ENCODE results near the gene ACKR1. TPM values are rescaled to one million over a fixed set of nuclear protein-coding genes. Genes with fewer than 3 reads are reported as not detected.

Gene ACKR1
- not detected for polyA plus RNA-seq

DNA sequence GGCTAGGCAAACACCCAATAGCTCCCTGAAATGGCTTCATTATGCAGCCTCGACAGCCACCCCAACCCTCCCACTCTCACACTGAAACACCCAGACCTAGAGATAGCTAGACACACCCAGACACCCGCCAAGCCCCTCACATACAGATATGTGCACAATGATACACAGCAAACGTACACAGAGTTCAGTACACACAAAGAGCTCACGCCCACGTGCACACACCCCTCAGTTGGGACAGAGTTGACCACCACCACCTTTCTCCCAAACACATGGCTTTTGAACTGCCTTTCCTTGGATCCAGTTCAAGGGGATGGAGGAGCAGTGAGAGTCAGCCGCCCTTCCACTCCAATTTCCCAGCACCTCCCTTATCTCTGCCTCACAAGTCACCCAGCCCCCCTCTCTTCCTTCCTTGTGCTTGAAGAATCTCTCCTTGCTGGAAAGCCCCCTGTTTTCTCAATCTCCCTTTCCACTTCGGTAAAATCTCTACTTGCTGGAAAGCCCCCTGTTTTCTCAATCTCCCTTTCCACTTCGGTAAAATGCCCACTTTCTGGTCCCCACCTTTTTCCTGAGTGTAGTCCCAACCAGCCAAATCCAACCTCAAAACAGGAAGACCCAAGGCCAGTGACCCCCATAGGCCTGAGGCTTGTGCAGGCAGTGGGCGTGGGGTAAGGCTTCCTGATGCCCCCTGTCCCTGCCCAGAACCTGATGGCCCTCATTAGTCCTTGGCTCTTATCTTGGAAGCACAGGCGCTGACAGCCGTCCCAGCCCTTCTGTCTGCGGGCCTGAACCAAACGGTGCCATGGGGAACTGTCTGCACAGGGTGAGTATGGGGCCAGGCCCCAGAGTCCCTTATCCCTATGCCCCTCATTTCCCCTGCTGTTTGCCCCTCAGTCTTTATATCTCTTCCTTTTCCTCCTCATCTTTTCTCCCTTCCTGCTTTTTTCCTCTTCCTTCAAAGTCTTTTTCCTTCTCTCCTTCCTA lies at the start of gene ACKR1:
Gene ACKR1 (plus strand): TSS at position 715 of the 981 bp plus-strand sequence. CDS start 85 bp downstream, at position 800.
- Mint-ChIP-seq H3K27me3 (peaks cover 59% of the 10 kb centered on the region), H3K9me3 (peaks cover 0 to 2% (median 0%) of the 10 kb centered on the region in 3 donors), H3K4me3 (no peak within 1 kb of the TSS), H3K27ac (peak within 1 kb of the TSS in 2 of 3 donors; percentile 18 to 65), H3K4me1 (peaks cover 0 to 8% (median 6%) of the 10 kb centered on the region in 3 donors), H3K36me3 (no peaks in the 10 kb centered on the region)

GRCh38 chr1:159161001-159161718 lies 43.5 kb upstream of the ACKR1 start:
- H3K27ac Mint-ChIP-seq, result no peak overlapping the region
- H3K9me3 Mint-ChIP-seq, result no peaks in the 10 kb centered on the region
- H3K36me3 Mint-ChIP-seq, result peaks cover 4% of the 10 kb centered on the region
- peak overlapping the region in 1 of 4 donors; percentile 1 for H3K4me3 Mint-ChIP-seq
- H3K27me3 Mint-ChIP-seq, result peaks cover 2% of the 10 kb centered on the region
- H3K4me1 Mint-ChIP-seq, result peaks cover 4 to 12% (median 5%) of the 10 kb centered on the region in 3 donors

- peaks cover 4% of the 10 kb centered on the region for H3K27me3 Mint-ChIP-seq
- peaks cover 5 to 12% (median 6%) of the 10 kb centered on the region in 3 donors for H3K4me1 Mint-ChIP-seq
- H3K4me3 Mint-ChIP-seq, result no peak overlapping the region
- peaks cover 4% of the 10 kb centered on the region for H3K36me3 Mint-ChIP-seq
- H3K9me3 Mint-ChIP-seq, result no peaks in the 10 kb centered on the region
- H3K27ac Mint-ChIP-seq, result no peak overlapping the region
These were observed 43.0 kb upstream of the ACKR1 start for GRCh38 chr1:159161719-159162026.

DNA sequence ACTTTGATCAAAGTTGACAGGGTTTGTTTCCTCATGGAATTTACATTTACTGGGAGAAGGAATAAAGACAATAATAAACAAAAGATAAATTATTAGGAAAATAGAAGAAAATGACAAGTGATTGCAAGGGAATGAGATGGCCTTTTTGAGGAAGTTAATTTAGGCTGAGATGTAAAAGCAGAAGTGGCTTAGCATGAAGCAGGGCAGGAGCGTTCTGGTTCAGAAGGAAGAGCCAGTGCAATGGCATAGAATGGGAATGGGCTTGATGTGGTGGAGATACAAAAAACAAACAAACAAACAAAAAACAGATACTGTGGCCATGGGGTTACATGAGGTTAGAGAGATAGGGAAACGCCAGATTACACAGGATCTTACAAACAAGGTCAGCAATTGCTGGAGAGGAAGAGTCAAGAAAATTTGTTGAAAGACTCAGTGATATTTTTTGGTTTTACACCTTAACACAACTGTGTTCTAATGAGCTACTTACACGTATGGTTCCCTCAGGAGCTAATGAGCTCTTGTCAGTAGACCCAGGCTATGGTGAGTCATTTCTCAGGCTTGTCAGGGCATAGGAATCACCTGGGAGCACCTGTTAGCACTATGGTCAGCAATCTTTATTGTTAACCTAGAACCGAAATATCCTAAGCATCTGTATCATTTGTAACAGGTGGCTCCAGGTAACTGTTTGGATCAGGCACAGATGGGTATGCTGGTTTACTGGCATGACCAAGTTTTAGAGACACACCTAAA lies 42.0 kb upstream of the ACKR1 start:
- peaks cover 3% of the 10 kb centered on the region for H3K36me3 Mint-ChIP-seq
- H3K27ac Mint-ChIP-seq, result no peak overlapping the region
- no peak overlapping the region for H3K4me3 Mint-ChIP-seq
- no peaks in the 10 kb centered on the region for H3K9me3 Mint-ChIP-seq
- peaks cover 5 to 12% (median 6%) of the 10 kb centered on the region in 3 donors for H3K4me1 Mint-ChIP-seq
- peaks cover 4% of the 10 kb centered on the region for H3K27me3 Mint-ChIP-seq

DNA sequence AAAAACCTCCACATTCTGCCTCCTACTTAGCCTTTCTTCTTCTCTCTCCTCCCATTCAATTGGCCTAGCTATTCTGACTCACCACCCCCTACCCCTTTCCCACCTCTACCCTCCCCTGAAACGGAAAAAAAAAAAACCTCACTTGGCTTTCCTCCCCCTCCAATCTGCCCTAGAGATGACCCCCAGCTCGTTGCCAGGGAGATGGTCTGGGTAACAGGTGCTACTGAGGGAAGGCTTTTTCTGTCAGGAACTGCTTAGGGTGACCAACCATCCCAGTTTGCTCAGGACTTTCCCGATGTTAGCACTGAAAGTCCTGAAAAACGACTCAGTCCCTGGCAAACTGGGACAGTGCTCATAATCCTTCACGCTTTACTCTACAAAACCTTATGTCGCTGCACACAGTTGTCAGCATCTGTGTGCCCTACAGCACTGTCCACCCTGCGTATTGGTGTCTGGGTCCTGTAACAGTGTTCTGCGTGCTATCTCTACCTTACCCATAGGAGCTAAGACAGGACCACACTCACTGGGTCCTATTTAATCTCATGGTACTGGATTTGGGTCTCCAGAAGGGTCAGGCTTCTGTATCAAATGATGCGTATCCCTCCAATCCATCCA lies 41.0 kb upstream of the ACKR1 start:
- peaks cover 3% of the 10 kb centered on the region for H3K36me3 Mint-ChIP-seq
- H3K4me3 Mint-ChIP-seq, result peak overlapping the region in 2 of 4 donors; percentile 7 to 11
- H3K27ac Mint-ChIP-seq, result no peak overlapping the region
- H3K27me3 Mint-ChIP-seq, result peaks cover 4% of the 10 kb centered on the region
- H3K4me1 Mint-ChIP-seq, result peaks cover 5 to 12% (median 6%) of the 10 kb centered on the region in 3 donors
- no peaks in the 10 kb centered on the region for H3K9me3 Mint-ChIP-seq

GRCh38 chr1:159168043-159168442 lies 36.6 kb upstream of the ACKR1 start:
- no peak overlapping the region for H3K4me3 Mint-ChIP-seq
- H3K27ac Mint-ChIP-seq, result no peak overlapping the region
- no peaks in the 10 kb centered on the region for H3K36me3 Mint-ChIP-seq
- H3K9me3 Mint-ChIP-seq, result peaks cover 0 to 3% (median 0%) of the 10 kb centered on the region in 3 donors
- H3K27me3 Mint-ChIP-seq, result peaks cover 20% of the 10 kb centered on the region
- peaks cover 4 to 5% (median 4%) of the 10 kb centered on the region in 3 donors for H3K4me1 Mint-ChIP-seq

DNA sequence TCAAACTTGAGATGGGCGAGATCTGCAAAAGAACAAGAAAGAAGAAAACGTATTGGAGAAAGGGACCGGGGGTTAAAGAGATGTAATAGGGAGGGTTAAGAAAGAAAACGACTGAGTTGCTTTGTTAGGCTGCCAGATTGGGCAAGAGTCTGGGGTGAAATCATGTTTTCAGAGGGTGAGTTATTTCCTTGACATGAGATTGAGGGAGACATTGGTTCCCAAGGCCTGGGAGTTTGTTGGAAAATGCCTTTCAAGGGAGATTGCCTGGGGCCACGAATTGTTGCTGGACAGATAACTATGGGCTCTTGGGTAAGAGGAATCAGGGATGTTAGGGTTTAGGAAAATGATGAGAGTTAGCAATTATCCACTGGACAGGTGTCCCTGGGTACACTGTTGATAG lies 34.0 kb upstream of the ACKR1 start:
- peaks cover 4 to 6% (median 5%) of the 10 kb centered on the region in 3 donors for H3K4me1 Mint-ChIP-seq
- H3K27ac Mint-ChIP-seq, result no peak overlapping the region
- peak overlapping the region in 2 of 4 donors; percentile 1 to 15 for H3K4me3 Mint-ChIP-seq
- peaks cover 26% of the 10 kb centered on the region for H3K27me3 Mint-ChIP-seq
- H3K36me3 Mint-ChIP-seq, result peaks cover 6% of the 10 kb centered on the region
- peaks cover 0 to 4% (median 0%) of the 10 kb centered on the region in 3 donors for H3K9me3 Mint-ChIP-seq

DNA sequence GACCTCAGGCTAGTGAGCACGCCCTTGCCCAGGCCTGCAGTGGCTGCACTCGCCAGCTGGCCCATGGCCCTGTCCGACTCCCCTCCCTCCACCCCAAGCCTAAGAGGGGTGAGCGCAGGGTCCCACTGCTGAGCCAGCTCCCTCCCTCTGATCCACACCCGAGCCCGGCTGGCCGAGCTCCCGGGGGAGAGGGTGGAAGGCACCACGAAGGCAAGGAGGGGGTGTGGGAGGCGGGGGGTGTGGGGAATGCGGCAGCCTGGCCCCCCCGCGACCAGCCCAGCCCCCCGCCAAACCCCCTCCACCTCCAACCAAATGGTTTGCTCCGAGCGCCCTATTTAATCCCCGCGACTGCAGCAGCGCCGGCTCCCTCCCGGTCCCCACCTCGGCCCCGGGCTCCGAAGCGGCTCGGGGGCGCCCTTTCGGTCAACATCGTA lies 33.4 kb upstream of the ACKR1 start, which contains the start of gene CADM3:
Gene CADM3 (plus strand): TSS at position 362 of the 434 bp plus-strand sequence. CDS start 151 bp downstream, outside the sequence.
- Mint-ChIP-seq H3K36me3 (peaks cover 6% of the 10 kb centered on the region), H3K27me3 (peaks cover 26% of the 10 kb centered on the region), H3K9me3 (peaks cover 0 to 4% (median 0%) of the 10 kb centered on the region in 3 donors), H3K4me3 (peak within 1 kb of the TSS; percentile 19 to 91 (median 55)), H3K4me1 (peaks cover 4 to 6% (median 5%) of the 10 kb centered on the region in 3 donors), H3K27ac (no peak within 1 kb of the TSS)

- Mint-ChIP-seq H3K27me3 (peaks cover 24% of the 10 kb centered on the region), H3K36me3 (peaks cover 6% of the 10 kb centered on the region), H3K4me3 (peak overlapping the region; percentile 19 to 91 (median 55)), H3K27ac (no peak overlapping the region), H3K4me1 (peaks cover 4 to 5% (median 5%) of the 10 kb centered on the region in 3 donors), H3K9me3 (peaks cover 0 to 4% (median 0%) of the 10 kb centered on the region in 3 donors)
These were observed 32.8 kb upstream of the ACKR1 start for GRCh38 chr1:159171688-159172501.

GRCh38 chr1:159172614-159173291 lies 31.9 kb upstream of the ACKR1 start:
- peaks cover 0 to 4% (median 0%) of the 10 kb centered on the region in 3 donors for H3K9me3 Mint-ChIP-seq
- H3K4me3 Mint-ChIP-seq, result peak overlapping the region in 2 of 4 donors; percentile 79
- peaks cover 6% of the 10 kb centered on the region for H3K36me3 Mint-ChIP-seq
- peaks cover 4 to 5% (median 5%) of the 10 kb centered on the region in 3 donors for H3K4me1 Mint-ChIP-seq
- H3K27me3 Mint-ChIP-seq, result peaks cover 24% of the 10 kb centered on the region
- no peak overlapping the region for H3K27ac Mint-ChIP-seq

- Mint-ChIP-seq H3K27me3 (peaks cover 24% of the 10 kb centered on the region), H3K4me3 (peak overlapping the region in 2 of 4 donors; percentile 73 to 79), H3K36me3 (peaks cover 6% of the 10 kb centered on the region), H3K9me3 (peaks cover 0 to 4% (median 0%) of the 10 kb centered on the region in 3 donors), H3K4me1 (peaks cover 4 to 5% (median 5%) of the 10 kb centered on the region in 3 donors), H3K27ac (no peak overlapping the region)
These were observed 31.4 kb upstream of the ACKR1 start for GRCh38 chr1:159173320-159173719.

DNA sequence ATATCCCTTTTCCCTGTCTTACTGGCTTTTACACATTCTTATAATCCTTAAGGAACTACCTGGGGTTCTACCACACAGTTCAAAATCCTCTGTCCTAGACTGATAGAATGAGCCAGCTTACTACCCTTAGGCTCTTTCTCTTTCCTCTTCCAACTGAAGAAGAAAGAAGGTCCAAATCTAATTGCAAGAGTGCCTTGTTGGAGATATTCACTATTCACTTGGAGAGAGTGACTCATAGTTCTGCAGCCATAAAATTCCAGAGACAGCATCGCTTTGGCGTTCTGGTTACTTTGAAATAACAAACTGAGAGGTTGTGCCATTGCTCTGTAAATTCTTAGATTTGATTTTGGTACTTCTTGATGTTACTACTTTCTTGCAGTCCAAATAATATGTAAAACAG lies 29.1 kb upstream of the ACKR1 start:
- H3K36me3 Mint-ChIP-seq, result peaks cover 6% of the 10 kb centered on the region
- H3K9me3 Mint-ChIP-seq, result peaks cover 0 to 4% (median 0%) of the 10 kb centered on the region in 3 donors
- peaks cover 17% of the 10 kb centered on the region for H3K27me3 Mint-ChIP-seq
- H3K4me1 Mint-ChIP-seq, result peaks cover 4 to 5% (median 5%) of the 10 kb centered on the region in 3 donors
- H3K4me3 Mint-ChIP-seq, result no peak overlapping the region
- H3K27ac Mint-ChIP-seq, result no peak overlapping the region

Measured in IgD-negative memory B cell (primary cell).